Ureter (tissue), 1 donor: Measurements from ENCODE around the gene GBGT1. TPM values are rescaled to one million over a fixed set of nuclear protein-coding genes. Genes with fewer than 3 reads are reported as not detected.

Experiments
- DNase-seq: peaks from one replicate; pipeline ENCODE4 v3.0.0-alpha.2; 2020; ENCODE audit warnings: low spot score
- total RNA-seq: library from RNA; stranded (reverse); gene quantifications from one replicate; pipeline ENCODE4 v1.2.4, GENCODE V29; 2023
- donor health status: DM: yes; HTN: yes; CAD: no.

Gene GBGT1
- total RNA-seq, 1 donor from 2014 or later = 17.2 TPM

DNA sequence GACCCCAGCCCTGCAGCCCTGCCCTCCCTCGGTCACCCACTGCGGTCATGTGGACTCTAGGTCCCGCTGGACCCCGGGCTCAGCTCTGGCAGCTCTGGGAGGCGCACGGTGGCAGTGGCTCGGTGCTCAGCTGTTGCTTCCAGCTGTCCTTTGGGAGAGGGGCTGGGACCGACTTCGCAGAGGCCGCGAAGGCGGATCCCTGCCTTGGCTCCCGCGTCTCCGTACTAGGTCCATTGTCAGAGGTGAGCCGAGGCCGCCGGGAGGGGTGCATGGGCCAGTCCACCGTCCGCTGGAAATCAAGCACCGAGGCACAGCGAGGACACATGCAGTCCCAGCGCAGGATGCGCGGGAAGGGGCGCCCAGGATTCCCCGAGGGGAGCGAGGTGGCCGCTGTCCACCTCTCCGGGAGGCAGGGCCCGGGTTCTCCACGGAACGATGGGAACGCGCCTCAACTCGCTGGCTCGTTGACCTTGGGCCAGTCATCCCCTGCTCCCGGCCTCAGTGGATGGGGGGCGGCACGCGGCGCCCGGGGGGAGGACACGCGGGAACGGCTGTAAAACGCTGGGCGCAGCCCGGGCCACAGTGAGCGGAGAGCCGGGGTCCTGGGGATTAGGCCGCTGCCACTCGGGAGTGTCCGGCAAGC lies 732 bp downstream of the GBGT1 start:
- no peak for DNase-seq

DNA sequence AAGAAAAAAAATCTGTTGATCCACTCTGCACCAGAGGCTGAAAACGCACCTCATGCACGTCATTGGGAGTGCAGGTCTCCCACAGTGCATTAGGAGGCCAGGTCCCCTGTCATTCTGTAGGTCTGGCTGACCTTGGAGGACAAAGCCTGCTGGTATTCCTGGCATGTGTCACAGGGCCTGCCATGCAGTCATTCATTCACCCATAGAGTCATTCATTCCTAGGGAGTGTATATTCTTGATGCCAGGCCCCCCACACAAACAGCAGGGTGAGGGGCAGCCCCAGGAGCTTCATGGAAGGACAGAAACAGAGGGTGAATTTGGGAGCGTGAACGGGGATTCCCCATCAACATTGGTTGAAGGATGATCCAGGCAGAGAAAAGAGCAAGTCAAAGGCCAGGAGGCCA lies 2.2 kb downstream of the GBGT1 start:
- no peak for DNase-seq

DNA sequence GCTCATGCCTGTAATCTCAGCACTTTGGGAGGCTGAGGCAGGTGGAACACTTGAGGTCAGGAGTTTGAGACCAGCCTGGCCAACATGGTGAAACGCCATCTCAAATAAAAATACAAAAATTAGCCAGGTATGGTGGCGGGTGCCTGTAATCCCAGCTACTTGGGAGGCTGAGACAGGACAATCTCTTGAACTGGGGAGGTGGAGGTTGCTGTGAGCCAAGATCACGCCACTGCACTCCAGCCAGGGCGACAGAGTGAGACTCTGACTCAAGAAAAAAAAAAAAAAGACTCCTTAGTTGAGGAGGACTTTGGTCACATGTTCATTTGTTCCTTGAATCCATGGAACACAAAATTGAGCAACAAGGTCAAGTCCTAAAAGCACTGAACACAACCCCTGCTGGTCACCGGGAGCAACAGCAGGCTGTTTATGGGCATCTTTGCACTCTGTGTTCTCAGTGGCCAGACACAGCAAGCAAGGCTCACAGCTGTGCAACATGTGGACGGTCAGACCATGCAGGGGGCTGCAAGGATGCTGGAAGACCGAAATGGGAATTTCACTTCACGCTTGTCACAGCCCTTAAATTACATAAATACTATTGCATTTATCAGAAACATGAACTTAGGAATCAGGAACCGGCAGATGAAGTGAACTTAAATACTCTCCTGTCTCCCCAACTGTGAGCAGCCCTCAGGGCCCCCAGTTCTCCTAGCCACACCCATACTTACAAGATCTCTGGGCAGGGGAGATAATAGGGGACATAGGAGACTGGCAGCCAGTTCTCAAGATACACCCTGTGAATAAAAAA lies 2.8 kb downstream of the GBGT1 start:
- no peak for DNase-seq

DNA sequence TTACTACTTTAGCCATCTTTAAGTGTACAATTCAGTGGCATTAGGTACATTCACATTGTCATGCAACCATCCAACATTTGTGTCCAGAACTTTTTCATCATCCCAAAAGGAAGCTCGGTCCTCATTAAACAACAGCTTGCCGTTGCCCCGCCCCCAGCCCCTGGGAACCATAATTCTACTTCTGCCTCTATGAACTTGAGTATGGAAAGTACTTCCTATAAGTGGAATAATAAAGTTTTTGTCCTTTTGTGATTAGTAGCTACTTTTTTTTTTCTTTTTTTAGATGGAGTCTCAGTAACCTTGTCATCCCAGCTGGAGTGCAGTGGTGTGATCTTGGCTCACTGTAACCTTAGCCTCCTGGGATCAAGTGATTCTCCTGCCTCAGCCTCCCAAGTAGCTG lies 5.0 kb downstream of the GBGT1 start:
- no peak for DNase-seq

DNA sequence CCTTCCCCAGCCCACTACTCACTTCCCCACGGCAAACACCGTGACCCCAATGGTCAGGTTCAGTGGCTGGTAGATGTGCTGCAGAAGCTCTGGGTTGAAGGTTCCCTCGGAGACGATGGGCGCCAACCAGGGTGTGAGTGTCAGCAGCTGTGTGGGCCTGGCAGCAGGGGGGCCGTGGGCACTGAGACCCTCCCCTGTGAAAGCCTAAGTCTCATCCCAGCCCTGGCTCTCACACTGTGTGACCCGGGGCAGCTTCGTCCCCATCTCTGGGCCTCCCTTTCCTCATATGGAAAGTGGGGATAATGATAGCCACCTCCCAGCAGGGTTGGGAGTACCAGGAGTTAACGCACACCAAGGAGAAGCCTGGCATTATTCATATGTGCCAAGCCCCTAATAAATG lies 8.6 kb downstream of the GBGT1 start:
- no peak for DNase-seq

DNA sequence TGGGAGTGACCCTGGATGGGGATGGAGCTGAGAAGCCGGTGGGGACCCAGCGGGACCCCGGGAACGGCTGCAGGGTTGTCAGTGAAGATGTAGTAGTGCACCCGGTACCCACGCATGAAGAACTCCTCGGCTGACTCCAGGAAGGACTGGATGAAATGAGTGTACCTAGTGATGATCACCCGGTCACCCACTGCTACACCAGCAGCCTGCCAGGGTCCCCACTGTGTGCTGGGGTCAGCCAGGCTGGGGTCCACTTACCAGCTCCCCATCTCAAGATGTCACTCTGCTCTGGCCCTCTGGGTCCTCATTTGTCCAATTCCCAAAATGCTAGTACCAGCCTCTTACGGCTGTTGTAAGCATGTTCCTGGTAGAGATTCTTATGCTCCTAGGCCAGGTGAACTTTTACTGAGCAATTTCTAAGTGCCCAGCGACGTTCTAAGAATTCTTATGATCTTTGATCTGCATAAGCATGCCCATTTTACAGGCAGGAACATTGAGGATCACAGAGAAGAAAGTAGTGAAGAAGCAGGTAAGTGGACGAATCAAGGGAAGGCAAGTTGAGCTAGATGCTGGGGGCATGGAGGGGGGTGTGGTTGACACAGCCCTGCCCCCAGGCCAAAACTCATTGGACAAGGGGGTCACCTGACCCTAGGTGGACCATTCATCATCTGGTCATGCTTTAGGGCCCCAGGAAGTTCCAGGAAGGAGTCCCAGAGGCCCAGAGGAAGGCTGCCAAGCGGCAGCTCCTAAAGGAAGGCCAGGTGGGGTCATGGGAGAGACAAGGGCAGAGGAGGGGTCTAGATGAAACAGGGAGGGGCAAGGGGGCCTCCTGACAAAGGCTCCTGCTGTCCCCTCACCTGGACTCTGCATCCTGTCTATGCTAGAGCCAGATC lies 9.4 kb downstream of the GBGT1 start:
- no peak for DNase-seq

DNA sequence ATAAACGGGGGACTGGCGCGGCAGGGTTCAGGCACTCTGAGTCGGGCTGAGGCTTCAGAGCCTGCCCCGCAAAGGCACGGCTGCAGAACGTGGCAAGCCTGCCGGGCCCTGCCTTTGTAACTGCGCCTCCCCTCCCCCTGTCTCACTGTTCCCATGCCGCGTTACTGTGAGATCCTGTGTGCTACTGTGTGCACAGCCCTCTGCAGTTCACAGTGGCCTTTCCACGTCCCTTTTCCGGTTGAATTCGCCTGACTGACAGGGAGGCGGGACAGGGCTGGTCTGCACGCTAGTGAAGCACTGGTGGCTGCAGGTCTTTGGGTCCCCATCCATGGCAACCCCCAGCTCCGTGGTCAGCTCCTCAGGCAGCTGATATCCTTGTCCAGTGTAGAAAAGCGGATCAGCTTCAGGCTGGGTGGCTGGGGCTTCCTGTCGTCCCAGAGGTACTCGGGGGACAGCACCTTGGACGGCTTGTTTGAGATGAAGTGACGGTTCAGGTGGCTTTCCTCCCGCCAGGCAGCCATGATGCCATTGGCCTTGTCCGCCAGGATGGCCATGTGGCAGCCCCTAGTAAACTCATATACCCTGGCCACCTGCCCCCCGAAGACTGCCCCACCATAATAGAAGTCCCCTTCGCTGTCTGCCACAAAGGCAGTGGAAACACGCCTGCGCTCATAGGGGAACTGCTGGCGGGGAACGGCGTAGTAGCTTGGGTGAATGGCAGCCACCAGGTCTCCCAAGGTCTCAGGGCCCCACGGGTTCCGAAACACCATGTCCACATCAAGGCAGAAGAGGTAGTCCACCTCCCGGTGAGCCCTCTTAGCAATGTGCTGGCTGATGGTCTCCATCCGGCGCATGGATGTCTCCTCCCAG lies 10.3 kb downstream of the GBGT1 start:
- no peak for DNase-seq

DNA sequence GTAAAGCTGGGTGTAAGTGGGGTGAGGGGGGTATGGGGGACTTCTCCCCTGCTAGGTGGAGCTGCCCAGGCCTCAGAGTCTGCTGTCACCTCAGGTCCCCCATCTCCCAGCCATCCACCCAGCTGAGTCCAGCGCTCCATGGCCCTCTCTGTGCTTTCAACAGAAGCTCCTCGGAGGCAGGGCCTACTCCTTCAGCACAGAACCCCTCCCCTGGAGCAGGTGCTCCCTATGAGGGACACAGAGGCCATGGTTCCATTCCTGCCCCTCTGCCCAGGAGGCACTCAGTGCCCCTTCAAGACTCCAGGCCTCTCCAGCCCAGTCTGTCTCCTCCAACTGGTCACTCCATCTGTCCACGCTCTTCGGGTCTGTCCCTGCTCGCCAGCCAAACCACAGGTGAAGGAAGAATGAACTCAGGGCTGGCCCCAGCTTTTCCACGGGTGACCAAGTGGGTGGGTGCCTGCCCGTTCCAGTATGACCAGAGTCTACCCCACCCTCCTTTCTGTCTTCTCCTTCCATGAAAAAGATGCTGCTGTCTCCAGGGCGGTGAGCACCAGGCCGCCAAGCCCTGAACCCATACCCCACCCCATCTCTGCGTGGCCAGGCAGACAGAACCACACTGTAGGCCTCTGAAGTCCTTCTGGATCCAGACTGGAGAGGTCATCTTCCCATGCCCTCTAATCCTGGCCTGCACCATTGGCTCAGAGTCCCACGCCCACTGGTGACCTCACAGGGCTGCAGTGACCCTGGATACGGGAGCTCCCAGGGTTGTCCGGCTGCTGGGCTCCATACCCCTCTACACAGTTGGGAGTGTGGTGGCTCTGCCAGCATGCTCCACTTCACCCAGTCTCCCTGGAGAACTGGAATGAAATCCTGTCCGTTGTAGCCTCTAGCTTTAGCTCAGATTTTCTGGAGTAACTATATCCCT lies 11.9 kb downstream of the GBGT1 start:
- DNase-seq = no peak

DNA sequence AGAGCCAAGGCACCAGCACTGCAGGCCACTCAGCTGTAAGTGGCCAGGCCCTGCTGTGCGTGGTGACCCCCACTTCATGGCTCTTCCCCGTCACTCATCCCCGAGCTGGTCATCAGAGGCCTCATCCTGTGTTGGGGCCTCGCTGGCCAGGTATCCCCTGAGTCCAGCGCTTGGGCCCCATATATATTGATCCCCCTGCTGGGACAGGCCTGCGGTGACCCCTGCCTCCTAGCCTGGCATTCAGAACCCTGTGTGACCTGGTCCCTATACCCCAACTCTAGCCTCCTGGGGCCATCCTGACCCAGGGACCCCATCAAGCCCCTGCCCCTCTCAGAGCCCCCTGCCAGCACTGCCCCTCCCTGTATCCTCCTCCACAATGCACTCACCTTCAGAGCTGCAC lies 12.7 kb downstream of the GBGT1 start:
- no peak for DNase-seq

DNA sequence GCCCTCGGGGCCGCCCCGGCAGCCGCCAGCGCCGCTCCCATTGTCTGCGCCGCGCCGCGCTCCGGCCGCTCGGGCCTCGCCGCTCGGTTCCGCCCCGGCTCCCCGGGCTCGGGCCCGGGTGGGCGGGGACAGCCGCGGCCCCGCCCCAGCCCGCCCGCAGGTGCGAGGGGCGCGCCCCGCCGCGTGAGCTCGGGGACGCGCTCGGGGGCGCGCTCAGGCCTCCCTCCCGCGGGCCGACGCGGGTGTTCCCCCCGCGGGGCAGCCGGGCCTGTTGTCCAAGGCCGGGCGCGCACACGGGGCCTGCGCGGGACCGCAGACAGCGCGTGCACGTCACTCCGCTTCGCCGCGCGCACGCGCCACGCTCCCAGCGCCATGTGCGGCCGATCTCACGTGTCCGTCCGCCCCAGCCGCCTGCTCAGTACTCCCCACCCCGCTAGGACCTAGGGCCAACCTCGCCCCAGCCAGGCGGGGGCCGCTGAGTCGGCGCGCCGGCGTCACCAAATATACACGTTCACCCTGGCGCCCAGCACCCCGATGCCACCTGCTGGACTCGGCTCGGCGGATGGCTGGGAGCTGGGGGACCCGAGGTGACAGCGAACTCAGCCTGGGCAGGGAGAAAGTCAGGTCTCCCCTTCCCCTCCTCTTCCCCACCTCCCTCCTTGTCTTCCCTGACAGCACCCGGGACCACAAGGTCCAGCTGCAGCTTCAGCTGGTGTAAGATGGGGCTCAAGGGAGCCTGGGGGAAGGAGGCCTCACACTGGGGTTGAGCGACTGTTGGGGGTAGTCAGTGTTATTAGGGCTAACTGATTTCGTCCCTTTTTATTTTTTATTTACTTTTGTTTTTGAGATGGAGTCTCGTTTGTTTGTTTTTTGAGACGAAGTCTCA lies 14.3 kb downstream of the GBGT1 start:
- peak; percentile 90 for DNase-seq

DNA sequence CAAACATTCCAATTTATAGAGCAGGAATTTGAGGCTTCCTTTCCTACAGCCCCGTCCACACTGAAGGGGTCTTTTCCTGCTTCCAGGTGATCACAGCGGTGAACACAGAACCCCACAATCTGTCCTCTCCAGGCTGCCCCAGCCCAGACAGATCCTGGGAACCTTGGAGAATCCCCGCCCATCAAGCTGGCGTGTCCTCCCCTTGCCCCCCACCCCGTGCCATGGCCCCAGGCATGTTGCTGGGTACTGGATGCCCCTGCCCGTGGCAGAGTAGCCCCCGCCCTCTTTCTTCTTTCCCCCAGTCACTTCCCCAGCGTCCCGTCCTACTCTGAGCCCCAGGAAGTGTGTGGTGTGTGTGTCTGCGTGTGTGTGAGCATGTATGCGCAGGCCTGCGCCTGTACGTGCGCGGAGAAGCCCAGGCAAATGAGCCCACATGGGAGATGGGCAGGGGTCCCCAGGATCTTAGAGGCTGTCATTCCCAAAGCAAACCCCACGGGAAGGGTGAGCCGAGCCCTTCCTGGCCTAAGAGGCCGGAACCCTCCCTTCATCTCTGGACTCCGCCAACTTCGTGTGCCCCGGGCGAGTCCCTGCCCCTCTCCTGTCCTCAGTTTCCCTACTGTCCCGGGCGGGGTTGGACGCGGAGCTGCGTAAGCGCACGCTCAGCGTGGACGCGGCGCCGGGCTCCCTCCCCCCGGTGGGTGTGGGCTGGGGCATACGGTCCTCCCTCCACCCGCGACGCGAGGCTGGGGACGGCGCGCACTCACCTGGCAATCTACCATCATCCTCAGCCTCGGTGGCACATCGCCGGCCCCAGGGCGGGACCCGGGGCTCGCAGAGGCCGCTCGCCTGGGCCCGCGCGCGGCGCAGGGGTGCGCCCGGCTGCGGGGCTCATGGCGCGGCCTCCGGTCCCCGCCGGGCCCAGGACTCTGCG lies 15.2 kb downstream of the GBGT1 start:
- DNase-seq = peak; percentile 70

DNA sequence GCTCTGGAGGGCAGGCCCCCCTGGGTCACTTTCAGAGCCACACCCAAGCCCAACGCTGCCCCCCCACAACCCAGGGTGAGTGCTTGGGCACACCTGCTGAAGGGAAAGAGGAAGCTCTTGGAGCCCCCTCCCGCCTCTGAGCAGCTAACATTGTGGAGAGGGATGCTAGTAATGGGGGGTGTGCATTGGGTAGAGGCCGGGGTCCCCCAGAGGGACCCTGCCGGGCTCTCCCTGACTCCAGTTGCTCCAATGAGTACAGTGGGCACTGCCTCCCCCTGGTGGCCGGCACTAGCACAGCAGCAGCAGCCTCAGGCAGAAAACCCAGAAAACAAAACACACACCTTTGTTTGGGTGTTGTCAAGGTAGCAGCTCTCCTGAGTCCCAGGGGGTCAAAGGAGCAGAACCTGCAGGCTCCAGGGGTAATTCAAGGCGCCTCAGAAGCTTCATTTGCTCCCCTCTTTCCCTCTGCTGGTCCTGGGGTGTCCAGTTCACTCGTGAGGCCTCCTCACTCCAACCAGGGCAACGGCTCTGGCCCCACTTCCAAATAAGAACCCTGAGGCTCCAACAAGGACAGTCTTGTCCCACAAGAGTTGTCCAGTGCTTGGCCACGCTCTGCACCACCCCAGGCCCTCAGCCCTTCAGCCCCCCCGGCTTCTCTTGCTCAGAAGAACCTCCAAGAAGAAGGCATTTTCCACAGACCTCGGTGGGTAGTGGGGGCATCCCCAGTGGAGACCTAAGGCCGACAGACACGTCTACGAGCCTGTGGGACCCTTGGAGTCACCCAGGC lies 16.1 kb downstream of the GBGT1 start:
- peak; percentile 83 for DNase-seq

DNA sequence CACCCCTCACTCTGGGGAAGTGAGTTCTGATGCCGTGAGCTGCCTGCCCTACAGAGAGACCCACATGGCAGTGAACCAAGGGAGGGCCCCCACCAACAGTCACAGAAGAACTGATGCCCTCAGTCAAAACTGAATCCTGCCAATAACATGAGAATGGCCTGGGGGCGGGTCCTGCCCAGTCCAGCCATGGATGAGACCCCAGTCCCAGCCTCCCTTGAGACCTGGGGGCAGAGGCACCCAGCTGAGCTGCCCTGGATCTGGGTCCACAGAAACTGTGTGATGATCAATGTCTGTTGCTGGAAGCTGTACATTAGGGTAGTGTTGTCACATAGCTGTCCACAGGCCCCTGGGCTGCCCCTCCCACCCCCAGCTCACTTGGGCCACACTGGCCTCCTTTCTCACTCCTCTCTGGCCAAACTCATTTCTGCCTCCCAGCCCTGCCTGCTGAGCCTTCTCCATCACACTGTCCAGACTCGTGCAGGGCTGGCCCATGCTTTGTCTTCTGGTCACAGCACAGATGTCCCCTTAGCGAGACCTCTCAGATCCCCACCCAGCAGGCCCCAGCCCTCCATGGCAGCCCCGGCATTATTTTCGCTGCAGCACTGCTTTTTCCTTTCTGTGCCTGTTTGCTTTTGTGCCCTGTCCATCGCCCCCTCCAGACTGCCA lies 16.8 kb downstream of the GBGT1 start:
- DNase-seq = no peak

DNA sequence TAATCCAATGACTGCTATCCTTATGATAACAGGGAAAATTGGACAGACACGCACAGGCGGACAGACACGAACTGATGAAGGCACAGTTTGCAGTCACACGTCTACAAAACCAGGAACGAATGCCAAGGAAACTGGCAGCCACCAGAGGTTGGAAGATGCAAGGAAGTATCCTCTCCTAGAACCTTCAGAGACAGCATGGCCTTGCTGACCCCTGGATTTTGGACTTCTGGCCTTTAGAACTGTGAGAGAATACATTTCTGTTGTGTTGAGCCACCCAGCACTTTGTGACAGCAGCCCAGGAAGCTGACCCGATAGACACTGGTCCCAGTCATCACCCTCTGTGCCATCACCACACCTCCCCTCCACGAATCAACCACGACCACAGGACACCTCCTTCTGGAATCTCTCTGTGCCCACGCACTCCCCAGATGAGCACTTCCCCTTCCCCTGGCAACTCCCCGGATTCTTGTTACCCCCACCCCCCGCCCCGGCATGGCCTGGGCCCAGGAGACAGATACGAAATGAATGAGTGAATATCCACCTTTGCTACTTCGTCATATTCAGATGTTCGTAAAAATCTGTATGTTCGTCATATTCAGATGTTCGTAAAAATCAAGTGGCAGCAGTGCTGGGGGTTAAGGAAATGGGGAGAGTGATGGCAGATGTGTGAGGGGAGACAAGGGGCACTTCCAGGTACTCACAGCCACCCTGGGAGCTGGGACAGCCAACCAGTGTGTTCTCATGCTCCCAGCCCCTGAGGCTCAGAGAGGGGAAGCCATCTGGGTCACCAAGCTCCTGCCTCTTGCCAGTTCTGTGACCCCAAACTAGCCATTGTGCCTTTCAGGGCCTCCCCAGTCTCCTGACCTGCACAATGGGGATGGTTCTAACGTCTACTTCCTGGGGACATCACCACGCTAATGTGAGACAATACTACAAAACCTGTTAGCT lies 18.5 kb downstream of the GBGT1 start:
- no peak for DNase-seq

DNA sequence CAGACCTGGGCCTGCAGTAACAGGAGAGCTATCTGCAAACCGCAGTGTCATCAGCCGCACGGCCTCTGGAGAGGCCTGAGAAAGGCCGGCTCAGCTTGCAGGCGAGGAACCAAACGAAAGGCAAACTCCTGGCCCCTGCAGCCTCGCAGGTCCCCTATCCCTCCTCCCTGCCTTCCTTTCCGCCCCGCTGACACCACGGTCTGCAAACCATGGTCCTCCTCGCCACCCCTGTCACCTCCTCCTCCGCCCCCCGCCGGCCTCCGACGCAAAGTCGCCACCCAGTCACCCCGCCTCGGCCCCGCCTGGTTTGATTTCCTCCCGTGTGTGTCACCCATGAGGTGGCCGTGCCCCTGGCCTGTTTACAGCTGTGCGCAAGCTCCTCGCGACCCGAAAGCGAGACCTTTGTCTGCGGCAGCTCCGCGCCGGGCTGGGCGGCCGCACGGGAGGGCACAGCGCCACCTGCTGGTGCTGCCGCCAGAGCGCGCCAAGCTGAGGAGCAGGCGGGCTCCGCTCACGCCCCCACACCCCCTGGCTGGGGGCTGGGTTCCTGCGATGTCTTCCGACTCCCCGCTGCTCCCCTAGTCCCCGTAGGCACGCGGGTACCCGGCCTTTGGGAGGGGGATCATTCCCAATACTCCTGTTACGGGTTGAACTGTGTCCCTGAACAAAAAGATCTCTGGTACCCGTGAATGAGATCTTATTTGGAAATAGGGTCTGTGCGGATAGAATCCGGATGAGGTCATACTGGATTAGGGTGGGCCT lies 19.4 kb downstream of the GBGT1 start:
- DNase-seq = peak; percentile 80
